WTC11 (cell line): ENCODE results near the gene SH3GLB2.

Source experiments
- JUN ChIP-seq: sonication (generic); formaldehyde crosslinking; IDR thresholded peaks from 2 replicates; pipeline ENCODE4 v1.8.0; 2023; ENCODE audit warnings: mild to moderate bottlenecking, missing genetic modification reagents
- SMAD4 ChIP-seq: sonication (generic); formaldehyde crosslinking; IDR thresholded peaks from 2 replicates; pipeline ENCODE4 v1.8.0; 2022; ENCODE audit warnings: mild to moderate bottlenecking, missing genetic modification reagents
- ZNF416 ChIP-seq: fragments of 250-450 bp; sonication (Bioruptor Pico); IDR thresholded peaks from 2 replicates; pipeline ENCODE4 v1.9.0; 2021; ENCODE audit warnings: mild to moderate bottlenecking, inconsistent platforms
- TF ChIP-seq, protein P1 (sequence below): fragments of 200-600 bp; IDR thresholded peaks from 2 replicates; pipeline ENCODE4 v1.8.0; 2022; ENCODE audit warnings: antibody characterized with exemption
- TF ChIP-seq, protein P2 (sequence below): sonication (generic); formaldehyde crosslinking; IDR thresholded peaks from 2 replicates; pipeline ENCODE4 v1.8.1; 2023; ENCODE audit warnings: mild to moderate bottlenecking, missing genetic modification reagents, moderate library complexity

DNA sequence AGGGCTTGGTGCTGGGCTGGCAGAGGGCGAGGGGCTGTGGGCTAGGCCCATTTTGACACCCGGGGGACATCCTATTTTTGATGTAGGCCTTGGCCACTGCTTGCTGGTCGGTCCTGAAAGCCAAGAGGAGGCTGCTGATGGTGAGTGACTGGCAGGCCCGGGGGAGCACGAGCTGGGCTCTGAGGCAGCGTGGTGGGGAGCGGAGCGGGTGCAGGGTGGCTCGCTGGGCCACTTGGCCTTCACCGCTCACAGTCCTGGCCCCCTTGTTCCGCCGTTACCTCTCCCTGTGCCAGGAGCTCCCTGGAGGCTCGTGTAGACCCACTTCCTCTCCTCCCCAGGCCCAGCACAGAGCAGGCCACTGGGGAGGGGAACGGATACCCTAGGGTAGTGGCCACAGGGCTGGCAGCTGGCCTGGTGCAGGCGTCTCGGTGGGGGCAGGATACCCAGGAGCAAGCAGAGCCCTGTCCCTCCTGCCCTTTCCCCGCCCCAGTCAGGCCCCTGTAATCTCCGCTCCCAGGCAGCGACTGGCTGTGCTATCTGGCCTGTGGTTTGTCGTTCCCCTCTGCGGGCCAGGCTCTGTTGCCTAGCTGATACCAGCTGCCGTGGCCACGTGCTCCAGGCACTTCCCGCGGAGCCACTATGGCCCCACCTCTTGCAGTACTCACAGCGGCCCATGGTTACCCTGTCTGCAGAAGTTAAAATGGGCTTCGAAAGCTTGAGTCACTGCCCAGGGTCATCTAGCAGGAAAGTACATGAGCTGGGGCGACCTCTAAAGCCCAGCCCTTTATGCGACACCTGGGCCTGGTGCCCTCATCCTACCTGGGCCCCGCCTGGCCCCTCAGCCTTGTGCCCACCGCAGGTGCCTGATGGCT, 41.1 kb upstream of the SH3GLB2 start:
- TF ChIP-seq SMAD4 (CRISPR knock-in tag) (no peak), JUN (CRISPR knock-in tag) (no peak), ZNF416 (CRISPR knock-in tag) (no peak)
- TF ChIP-seq, protein P1, sequence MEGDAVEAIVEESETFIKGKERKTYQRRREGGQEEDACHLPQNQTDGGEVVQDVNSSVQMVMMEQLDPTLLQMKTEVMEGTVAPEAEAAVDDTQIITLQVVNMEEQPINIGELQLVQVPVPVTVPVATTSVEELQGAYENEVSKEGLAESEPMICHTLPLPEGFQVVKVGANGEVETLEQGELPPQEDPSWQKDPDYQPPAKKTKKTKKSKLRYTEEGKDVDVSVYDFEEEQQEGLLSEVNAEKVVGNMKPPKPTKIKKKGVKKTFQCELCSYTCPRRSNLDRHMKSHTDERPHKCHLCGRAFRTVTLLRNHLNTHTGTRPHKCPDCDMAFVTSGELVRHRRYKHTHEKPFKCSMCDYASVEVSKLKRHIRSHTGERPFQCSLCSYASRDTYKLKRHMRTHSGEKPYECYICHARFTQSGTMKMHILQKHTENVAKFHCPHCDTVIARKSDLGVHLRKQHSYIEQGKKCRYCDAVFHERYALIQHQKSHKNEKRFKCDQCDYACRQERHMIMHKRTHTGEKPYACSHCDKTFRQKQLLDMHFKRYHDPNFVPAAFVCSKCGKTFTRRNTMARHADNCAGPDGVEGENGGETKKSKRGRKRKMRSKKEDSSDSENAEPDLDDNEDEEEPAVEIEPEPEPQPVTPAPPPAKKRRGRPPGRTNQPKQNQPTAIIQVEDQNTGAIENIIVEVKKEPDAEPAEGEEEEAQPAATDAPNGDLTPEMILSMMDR: no peak
- TF ChIP-seq, protein P2, sequence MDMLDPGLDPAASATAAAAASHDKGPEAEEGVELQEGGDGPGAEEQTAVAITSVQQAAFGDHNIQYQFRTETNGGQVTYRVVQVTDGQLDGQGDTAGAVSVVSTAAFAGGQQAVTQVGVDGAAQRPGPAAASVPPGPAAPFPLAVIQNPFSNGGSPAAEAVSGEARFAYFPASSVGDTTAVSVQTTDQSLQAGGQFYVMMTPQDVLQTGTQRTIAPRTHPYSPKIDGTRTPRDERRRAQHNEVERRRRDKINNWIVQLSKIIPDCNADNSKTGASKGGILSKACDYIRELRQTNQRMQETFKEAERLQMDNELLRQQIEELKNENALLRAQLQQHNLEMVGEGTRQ (CRISPR knock-in tag): no peak
